H9 (cell line): ENCODE results near the gene BRD9. TPM values are rescaled to one million over a fixed set of nuclear protein-coding genes. Genes with fewer than 3 reads are reported as not detected.
"Not testable (repeated sequence)": the region's sequence is repeated elsewhere in the genome, so short reads cannot be mapped to it uniquely, and the experiment has no call there.

Experiments used
- DNase-seq: peaks from one replicate; pipeline ENCODE4 v3.0.0-alpha.2; 2017
- H2AFZ ChIP-seq: one replicate; pipeline ENCODE4 v1.6.1; 2013; ENCODE audit warnings: mild to moderate bottlenecking, low read length, control low read depth, moderate library complexity
- H2AK5ac ChIP-seq: 2 replicates; pipeline ENCODE4 v1.6.1; 2013; ENCODE audit warnings: low read length, control low read depth, mixed read lengths; ENCODE audit not compliant: insufficient read length
- H2BK120ac ChIP-seq: one replicate; pipeline ENCODE4 v1.6.1; 2013; ENCODE audit warnings: low read depth, mild to moderate bottlenecking, low read length, control low read depth, inconsistent platforms; ENCODE audit not compliant: poor library complexity, severe bottlenecking
- H2BK12ac ChIP-seq: 2 replicates; pipeline ENCODE4 v1.6.1; 2013; ENCODE audit warnings: low read length, control low read depth, mixed read lengths, low read depth; ENCODE audit not compliant: insufficient read length
- H2BK15ac ChIP-seq: 2 replicates; pipeline ENCODE4 v1.6.1; 2013; ENCODE audit warnings: low read depth, low read length, control low read depth
- H2BK20ac ChIP-seq: one replicate; pipeline ENCODE4 v1.6.1; 2013; ENCODE audit warnings: low read depth, mild to moderate bottlenecking, low read length, control low read depth, inconsistent platforms; ENCODE audit not compliant: poor library complexity, severe bottlenecking
- H2BK5ac ChIP-seq: 2 replicates; pipeline ENCODE4 v1.6.1; 2013; ENCODE audit warnings: low read length, control low read depth, mixed read lengths; ENCODE audit not compliant: insufficient read length
- H3K14ac ChIP-seq: 2 replicates; pipeline ENCODE4 v1.6.1; 2013; ENCODE audit warnings: low read length, control low read depth; ENCODE audit not compliant: insufficient read depth
- H3K18ac ChIP-seq: 2 replicates; pipeline ENCODE4 v1.6.1; 2013; ENCODE audit warnings: low read depth, mild to moderate bottlenecking, mixed read lengths, low read length, control low read depth; ENCODE audit not compliant: insufficient read length
- H3K23ac ChIP-seq: 2 replicates; pipeline ENCODE4 v1.6.1; 2013; ENCODE audit warnings: low read length, control low read depth, mixed read lengths, low read depth; ENCODE audit not compliant: insufficient read length
- H3K23me2 ChIP-seq: 2 replicates; pipeline ENCODE4 v1.6.1; 2013; ENCODE audit warnings: low read depth, mild to moderate bottlenecking, mixed read lengths, low read length, control low read depth; ENCODE audit not compliant: insufficient read length, poor library complexity, severe bottlenecking
- H3K27ac ChIP-seq: 2 replicates; pipeline ENCODE4 v1.5.1; 2013; ENCODE audit warnings: low read length, control low read depth, mixed read lengths, low read depth; ENCODE audit not compliant: insufficient read length
- H3K27me3 ChIP-seq: 2 replicates; pipeline ENCODE4 v1.6.1; 2013; ENCODE audit warnings: low read length, control low read depth, inconsistent platforms; ENCODE audit not compliant: insufficient read depth
- H3K4ac ChIP-seq: 2 replicates; pipeline ENCODE4 v1.6.1; 2013; ENCODE audit warnings: low read depth, mild to moderate bottlenecking, control low read depth, inconsistent platforms, low read length, moderate library complexity
- H3K4me1 ChIP-seq: 2 replicates; pipeline ENCODE4 v1.6.1; 2013; ENCODE audit warnings: low read length, control low read depth, inconsistent platforms; ENCODE audit not compliant: insufficient read depth
- H3K4me2 ChIP-seq: 2 replicates; pipeline ENCODE4 v1.6.1; 2013; ENCODE audit warnings: low read length, control low read depth, mixed read lengths; ENCODE audit not compliant: insufficient read length, insufficient read depth
- H3K56ac ChIP-seq: 2 replicates; pipeline ENCODE4 v1.6.1; 2013; ENCODE audit warnings: low read depth, mild to moderate bottlenecking, mixed read lengths, low read length, control low read depth; ENCODE audit not compliant: insufficient read length
- H3K79me1 ChIP-seq: 2 replicates; pipeline ENCODE4 v1.6.1; 2013; ENCODE audit warnings: low read depth, mild to moderate bottlenecking, moderate library complexity, low read length, control low read depth, inconsistent platforms; ENCODE audit not compliant: insufficient read depth, poor library complexity, severe bottlenecking
- H3K79me2 ChIP-seq: 2 replicates; pipeline ENCODE4 v1.6.1; 2013; ENCODE audit warnings: low read length, control low read depth, inconsistent platforms; ENCODE audit not compliant: insufficient read depth
- H3K9ac ChIP-seq: 2 replicates; pipeline ENCODE4 v1.6.1; 2013; ENCODE audit warnings: low read length, control low read depth, mixed read lengths; ENCODE audit not compliant: insufficient read length; ENCODE audit errors: extremely low read depth
- H3K9me3 ChIP-seq: one replicate; pipeline ENCODE4 v1.6.1; 2013; ENCODE audit warnings: low read depth, low read length, inconsistent platforms; ENCODE audit not compliant: control insufficient read depth
- H3T11ph ChIP-seq: one replicate; pipeline ENCODE4 v1.6.1; 2013; ENCODE audit warnings: mild to moderate bottlenecking, low read length, control low read depth, inconsistent platforms
- H4K20me1 ChIP-seq: one replicate; pipeline ENCODE4 v1.6.1; 2013; ENCODE audit not compliant: control insufficient read depth, insufficient read length, insufficient read depth
- H4K5ac ChIP-seq: 2 replicates; pipeline ENCODE4 v1.6.1; 2013; ENCODE audit warnings: low read depth, mild to moderate bottlenecking, mixed read lengths, low read length, control low read depth; ENCODE audit not compliant: insufficient read length
- H4K8ac ChIP-seq: replicated peaks from 2 replicates; pipeline ENCODE4 v1.6.1; 2013; ENCODE audit warnings: low read length, control low read depth, mixed read lengths, low read depth; ENCODE audit not compliant: insufficient read length
- H4K91ac ChIP-seq: 2 replicates; pipeline ENCODE4 v1.6.1; 2013; ENCODE audit warnings: low read depth, mild to moderate bottlenecking, moderate library complexity, mixed read lengths, low read length, control low read depth; ENCODE audit not compliant: insufficient read length
- H3K27ac Mint-ChIP-seq, 3 experiments: 2 replicates in 2 of 3; 3 replicates in 1 of 3; pipeline ENCODE4 v1.8.0; 2020 to 2021; ENCODE audit warnings: mixed read lengths in 3 of 3, mild to moderate bottlenecking in 1 of 3, moderate library complexity in 1 of 3
- H3K27me3 Mint-ChIP-seq: 2 replicates; pipeline ENCODE4 v1.8.0; 2021; ENCODE audit warnings: low read depth, mild to moderate bottlenecking, moderate library complexity, mixed read lengths
- H3K36me3 Mint-ChIP-seq, 3 experiments: 2 replicates in 2 of 3; 3 replicates in 1 of 3; pipeline ENCODE4 v1.8.0; 2020 to 2021; ENCODE audit warnings: low read depth in 3 of 3, mixed read lengths in 3 of 3; ENCODE audit not compliant: insufficient read depth in 1 of 3
- H3K4me1 Mint-ChIP-seq, 2 experiments: 2 replicates each; pipeline ENCODE4 v1.8.0; 2020; ENCODE audit warnings: mixed read lengths in 2 of 2
- H3K4me3 Mint-ChIP-seq, 2 experiments: 2 replicates in 1 of 2; 3 replicates in 1 of 2; pipeline ENCODE4 v1.8.0; 2020 to 2021; ENCODE audit warnings: mild to moderate bottlenecking in 2 of 2, mixed read lengths in 2 of 2, moderate library complexity in 1 of 2
- H3K9me3 Mint-ChIP-seq, 2 experiments: 2 replicates in 1 of 2; 3 replicates in 1 of 2; pipeline ENCODE4 v1.8.0; 2020; ENCODE audit warnings: mild to moderate bottlenecking in 2 of 2, mixed read lengths in 2 of 2, moderate library complexity in 1 of 2
- CTCF ChIP-seq: fragments of 200-600 bp; sonication (generic); conservative IDR thresholded peaks from 3 replicates; pipeline ENCODE4 v1.8.0; 2021; ENCODE audit warnings: antibody characterized with exemption, mild to moderate bottlenecking
- WGBS: extraction: QIAGEN DNeasy Blood & Tissue Kit; methylation state at CpG from one replicate; pipeline ENCODE4 v1.1.7; 2013; ENCODE audit warnings: missing lambda C conversion rate, low lambda C conversion rate, mixed read lengths; ENCODE audit not compliant: insufficient read length; ENCODE audit errors: extremely low coverage; 5-methylcytosine and 5-hydroxymethylcytosine counted together
- total RNA-seq: library from RNA; stranded (reverse); gene quantifications from 2 replicates; pipeline ENCODE4 v1.2.1, GENCODE V29; 2021

BRD9 gene
- total RNA-seq, 1 experiment from 2014 or later = 70.5 TPM

- Mint-ChIP-seq H3K4me3 (no peak overlapping the region), H3K36me3 (peaks cover 15 to 45% (median 39%) of the 10 kb centered on the region in 3 experiments; a peak in 6 of 7 replicates), H3K27me3 (peaks cover 5% of the 10 kb centered on the region), H3K9me3 (no peaks in the 10 kb centered on the region), H3K27ac (no peak overlapping the region), H3K4me1 (peaks cover 0 to 7% of the 10 kb centered on the region in 2 experiments; a peak in 2 of 4 replicates)
- no peak overlapping the region for H4K5ac ChIP-seq
- no peaks in the 10 kb centered on the region for H3K27me3 ChIP-seq
- H2AK5ac ChIP-seq = no peak overlapping the region
- H3K23ac ChIP-seq = no peak overlapping the region
- no peaks in the 10 kb centered on the region for H4K20me1 ChIP-seq
- no peaks in the 10 kb centered on the region for H3K79me1 ChIP-seq
- no peak overlapping the region for H3K18ac ChIP-seq
- no peak overlapping the region for H3K4me2 ChIP-seq
- no peak overlapping the region for H3K27ac ChIP-seq
- no peak for DNase-seq
- H3K4ac ChIP-seq = no peak overlapping the region
- no peak overlapping the region for H2BK120ac ChIP-seq
- no peaks in the 10 kb centered on the region for H3K79me2 ChIP-seq
- H3T11ph ChIP-seq = no peak overlapping the region
- H2BK12ac ChIP-seq = no peak overlapping the region
- no peak overlapping the region for H2BK20ac ChIP-seq
- H4K91ac ChIP-seq = no peak overlapping the region
- no peaks in the 10 kb centered on the region for H3K4me1 ChIP-seq
- H3K56ac ChIP-seq = no peak overlapping the region
- no peak overlapping the region for H2BK5ac ChIP-seq
- H3K14ac ChIP-seq = no peak overlapping the region
- no peaks in the 10 kb centered on the region for H3K23me2 ChIP-seq
- TF ChIP-seq CTCF = no peak
- no peak overlapping the region for H2BK15ac ChIP-seq
- no peak overlapping the region for H3K9ac ChIP-seq
- no peaks in the 10 kb centered on the region for H3K9me3 ChIP-seq
- no peak overlapping the region for H2AFZ ChIP-seq
- no CpG with 5 or more reads among the region's 9 CpGs for WGBS
- H4K8ac ChIP-seq = no peak overlapping the region
Observed at GRCh38 chr5:919356-920000, 26.9 kb upstream of the BRD9 start.

- no CpG with 5 or more reads among the region's 5 CpGs for WGBS
- H3K27me3 ChIP-seq, H2AK5ac ChIP-seq: not testable (repeated sequence)
Observed at GRCh38 chr5:918717-919116, 26.1 kb upstream of the BRD9 start.

More at GRCh38 chr5:918717-919116, 26.1 kb upstream of the BRD9 start:
- not testable (repeated sequence) for H2BK12ac ChIP-seq, H3K9me3 ChIP-seq, H3K79me1 ChIP-seq, DNase-seq, H3K27ac ChIP-seq, H4K20me1 ChIP-seq, H3K23ac ChIP-seq, H3K79me2 ChIP-seq, H2BK20ac ChIP-seq, H4K5ac ChIP-seq, H3K4ac ChIP-seq, H3K9me3 Mint-ChIP-seq, H3K27me3 Mint-ChIP-seq, H4K91ac ChIP-seq, H4K8ac ChIP-seq, H3K23me2 ChIP-seq, H3K4me2 ChIP-seq, H3K4me1 ChIP-seq, H2BK120ac ChIP-seq, H2BK5ac ChIP-seq, H2AFZ ChIP-seq, H3K27ac Mint-ChIP-seq, H3K4me3 Mint-ChIP-seq, H3K14ac ChIP-seq, H3K18ac ChIP-seq, H3K9ac ChIP-seq, H2BK15ac ChIP-seq, H3K56ac ChIP-seq, H3K4me1 Mint-ChIP-seq, H3T11ph ChIP-seq
- peaks cover 20 to 53% (median 47%) of the 10 kb centered on the region in 3 experiments; a peak in 6 of 7 replicates for H3K36me3 Mint-ChIP-seq
